Thyroid gland (tissue), 4 donors: Measurements from ENCODE around the gene TDRD7. TPM values are rescaled to one million over a fixed set of nuclear protein-coding genes. Genes with fewer than 3 reads are reported as not detected.

Experiments
- DNase-seq, 2 donors: peaks; one replicate each; pipeline ENCODE4 v3.0.0-alpha.2; 2019
- H3K27ac ChIP-seq, 3 donors: fragments of 200-600 bp; sonication (generic); 1 replicate in 2 of 3; 2 replicates in 1 of 3; pipeline ENCODE4 v1.5.1; 2016 to 2019; ENCODE audit warnings: mild to moderate bottlenecking in 1 of 3, moderate library complexity in 1 of 3
- H3K27me3 ChIP-seq: fragments of 200-600 bp; sonication (generic); one replicate; pipeline ENCODE4 v1.5.1; 2019
- H3K36me3 ChIP-seq, 2 donors: fragments of 200-600 bp; sonication (generic); one replicate each; pipeline ENCODE4 v1.5.1; 2016 to 2019
- H3K4me1 ChIP-seq, 2 donors: fragments of 200-600 bp; sonication (generic); one replicate each; pipeline ENCODE4 v1.5.1; 2017 to 2019
- H3K4me3 ChIP-seq, 3 donors: fragments of 200-600 bp; sonication (generic); replicated peaks in 1 of 3; 1 replicate in 2 of 3; 2 replicates in 1 of 3; pipeline ENCODE4 v1.5.1; 2016; ENCODE audit warnings: mild to moderate bottlenecking in 1 of 3
- H3K9me3 ChIP-seq: fragments of 200-600 bp; sonication (generic); one replicate; pipeline ENCODE4 v1.5.1; 2017
- POLR2A ChIP-seq, 2 donors: fragments of 450-650 bp; IDR thresholded peaks; one replicate each; pipeline ENCODE4 v1.6.1; 2017; ENCODE audit warnings: antibody characterized with exemption in 2 of 2, mild to moderate bottlenecking in 2 of 2, moderate library complexity in 1 of 2
- WGBS, 2 donors: methylation state at CpG; one replicate each; pipeline ENCODE4 v1.1.5; 2017; 5-methylcytosine and 5-hydroxymethylcytosine counted together
- intact Hi-C: fragments of 100-400 bp; cut with DNase I; formaldehyde crosslinking; loops from one replicate; pipeline ENCODE4 v1.15.1; 2023
- total RNA-seq, 4 donors: library from RNA; depleted of rRNA; stranded (reverse); fragments of >200 nt; gene quantifications; one replicate each; pipeline ENCODE4 v1.2.3, GENCODE V29; 2016
- TF ChIP-seq, protein P1 (sequence below), 6 experiments: fragments of 200-600 bp in 3 of 6; fragments of 450-650 bp in 3 of 6; sonication (generic) in 3 of 6; IDR thresholded peaks; one replicate each; pipeline ENCODE4 v1.5.1; 2016 to 2019; ENCODE audit warnings: antibody characterized with exemption in 6 of 6, mild to moderate bottlenecking in 2 of 6, inconsistent platforms in 1 of 6, moderate library complexity in 1 of 6

The TDRD7 gene
- total RNA-seq, 4 donors from 2014 or later: 9.9 to 12.8 (median 11.4) TPM

DNA sequence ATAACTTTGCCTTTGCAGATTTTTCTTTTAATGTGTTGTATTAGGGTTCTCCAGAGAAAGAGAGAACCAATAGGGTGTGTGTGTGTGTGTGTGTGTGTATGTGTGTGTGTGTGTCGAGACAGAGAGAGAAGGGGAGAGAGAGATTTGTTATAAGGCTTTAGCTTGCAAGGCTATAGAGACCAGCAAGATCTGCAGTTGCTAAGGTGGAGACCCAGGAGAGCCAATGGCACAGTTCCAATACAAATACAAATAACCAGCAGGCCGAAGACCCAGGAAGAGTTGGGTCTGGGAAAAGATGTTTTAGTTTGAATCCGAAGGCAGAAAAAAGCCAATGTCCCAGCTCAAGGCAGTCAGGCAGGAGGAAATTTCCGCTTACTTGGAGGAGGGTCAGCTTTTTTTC is 112.5 kb downstream of the TDRD7 start:
- WGBS, 2 donors: 56 to 91% methylated on average over 4 of the region's 4 CpGs
- DNase-seq: no peak

GRCh38 chr9:97525451-97525850 is 113.6 kb downstream of the TDRD7 start:
- Histone ChIP-seq H3K4me3 (no peak overlapping the region), H3K36me3 (no peaks in the 10 kb centered on the region), H3K27me3 (no peaks in the 10 kb centered on the region), H3K27ac (peak overlapping the region in 1 of 3 donors; percentile 90), H3K9me3 (no peaks in the 10 kb centered on the region), H3K4me1 (peaks cover 26 to 41% of the 10 kb centered on the region in 2 donors)
- intact Hi-C loops: no loop called here
- no peak for DNase-seq
- no peak for TF ChIP-seq POLR2A (IDR thresholded peaks at IDR 0.05)
- TF ChIP-seq, protein P1, sequence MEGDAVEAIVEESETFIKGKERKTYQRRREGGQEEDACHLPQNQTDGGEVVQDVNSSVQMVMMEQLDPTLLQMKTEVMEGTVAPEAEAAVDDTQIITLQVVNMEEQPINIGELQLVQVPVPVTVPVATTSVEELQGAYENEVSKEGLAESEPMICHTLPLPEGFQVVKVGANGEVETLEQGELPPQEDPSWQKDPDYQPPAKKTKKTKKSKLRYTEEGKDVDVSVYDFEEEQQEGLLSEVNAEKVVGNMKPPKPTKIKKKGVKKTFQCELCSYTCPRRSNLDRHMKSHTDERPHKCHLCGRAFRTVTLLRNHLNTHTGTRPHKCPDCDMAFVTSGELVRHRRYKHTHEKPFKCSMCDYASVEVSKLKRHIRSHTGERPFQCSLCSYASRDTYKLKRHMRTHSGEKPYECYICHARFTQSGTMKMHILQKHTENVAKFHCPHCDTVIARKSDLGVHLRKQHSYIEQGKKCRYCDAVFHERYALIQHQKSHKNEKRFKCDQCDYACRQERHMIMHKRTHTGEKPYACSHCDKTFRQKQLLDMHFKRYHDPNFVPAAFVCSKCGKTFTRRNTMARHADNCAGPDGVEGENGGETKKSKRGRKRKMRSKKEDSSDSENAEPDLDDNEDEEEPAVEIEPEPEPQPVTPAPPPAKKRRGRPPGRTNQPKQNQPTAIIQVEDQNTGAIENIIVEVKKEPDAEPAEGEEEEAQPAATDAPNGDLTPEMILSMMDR (IDR thresholded peaks at IDR 0.05): no peak
- 87 to 91% methylated on average over 2 of the region's 2 CpGs for WGBS, 2 donors

More for the DNA sequence above, 112.5 kb downstream of the TDRD7 start:
- H3K4me1 ChIP-seq: peaks cover 19 to 34% of the 10 kb centered on the region in 2 donors
- TF ChIP-seq, protein P1 (IDR thresholded peaks at IDR 0.05): no peak
- no peak for TF ChIP-seq POLR2A (IDR thresholded peaks at IDR 0.05)
- no peak overlapping the region for H3K27ac ChIP-seq
- no peak overlapping the region for H3K4me3 ChIP-seq
- H3K9me3 ChIP-seq: no peaks in the 10 kb centered on the region
- no peaks in the 10 kb centered on the region for H3K27me3 ChIP-seq
- H3K36me3 ChIP-seq: no peaks in the 10 kb centered on the region
- intact Hi-C loops: no loop called here

GRCh38 chr9:97526895-97527575 is 115.1 kb downstream of the TDRD7 start:
- Histone ChIP-seq H3K27ac (peak overlapping the region; percentile 87 to 97 (median 90)), H3K27me3 (no peaks in the 10 kb centered on the region), H3K36me3 (no peaks in the 10 kb centered on the region), H3K4me1 (peaks cover 26 to 43% of the 10 kb centered on the region in 2 donors), H3K4me3 (no peak overlapping the region), H3K9me3 (no peaks in the 10 kb centered on the region)
- intact Hi-C loops: no loop called here
- DNase-seq: no peak
- TF ChIP-seq, protein P1 (IDR thresholded peaks at IDR 0.05): no peak
- no peak for TF ChIP-seq POLR2A (IDR thresholded peaks at IDR 0.05)
- WGBS, 2 donors: 92 to 94% methylated on average over 7 of the region's 7 CpGs

DNA sequence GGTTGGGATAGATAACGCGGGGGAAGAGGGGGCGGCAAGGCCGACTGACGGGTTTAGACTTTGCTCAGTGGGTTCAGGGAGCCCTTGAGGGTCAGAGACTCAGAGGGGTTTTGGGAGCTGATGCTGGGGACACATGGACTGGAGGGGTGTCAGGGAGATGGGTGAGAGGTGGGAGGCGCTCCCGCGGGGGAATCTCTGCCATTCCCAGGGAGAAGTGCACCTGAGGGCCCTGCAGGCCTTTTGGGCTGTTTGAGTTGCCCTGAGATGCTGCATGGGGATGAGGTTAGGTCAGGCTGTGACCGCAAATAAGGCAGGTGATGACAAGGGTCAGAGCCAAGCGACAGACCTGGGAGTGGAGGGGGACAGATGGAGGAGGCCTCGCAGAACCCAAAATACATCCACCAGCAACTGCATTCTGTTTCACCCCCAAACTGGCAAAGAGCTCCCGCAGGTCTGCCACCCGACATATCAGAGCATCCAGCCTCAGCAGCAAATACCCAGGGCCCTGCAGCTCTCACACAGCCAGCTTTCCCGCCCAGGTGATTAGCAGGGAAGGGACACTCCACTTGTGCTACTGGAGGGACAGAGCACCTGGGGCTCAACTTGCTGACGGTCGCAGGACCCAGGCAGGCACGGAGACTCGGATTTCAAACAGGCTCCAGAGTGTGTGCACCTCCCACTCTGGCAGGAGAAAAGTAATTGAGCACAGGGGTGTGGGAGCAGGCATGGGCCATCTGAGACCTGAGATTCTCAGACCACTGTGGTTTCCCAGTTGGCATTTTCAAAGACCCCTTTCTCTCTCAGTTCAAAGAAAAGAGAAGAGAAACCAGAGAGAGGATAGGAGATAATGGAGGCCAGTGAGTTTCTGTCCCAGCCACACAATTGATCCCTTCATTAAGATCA is 116.0 kb downstream of the TDRD7 start:
- Histone ChIP-seq H3K9me3 (no peaks in the 10 kb centered on the region), H3K4me3 (no peak overlapping the region), H3K4me1 (peaks cover 26 to 45% of the 10 kb centered on the region in 2 donors), H3K36me3 (no peaks in the 10 kb centered on the region), H3K27ac (peak overlapping the region; percentile 87 to 97 (median 90)), H3K27me3 (no peaks in the 10 kb centered on the region)
- peak; percentile 61 to 68 for DNase-seq
- TF ChIP-seq, protein P1 (IDR thresholded peaks at IDR 0.05): no peak
- no peak for TF ChIP-seq POLR2A (IDR thresholded peaks at IDR 0.05)
- WGBS, 2 donors: 75 to 87% methylated on average over 18 of the region's 18 CpGs
- intact Hi-C loops: no loop called here
